ENCODE results near the gene SLIT1.

DNA sequence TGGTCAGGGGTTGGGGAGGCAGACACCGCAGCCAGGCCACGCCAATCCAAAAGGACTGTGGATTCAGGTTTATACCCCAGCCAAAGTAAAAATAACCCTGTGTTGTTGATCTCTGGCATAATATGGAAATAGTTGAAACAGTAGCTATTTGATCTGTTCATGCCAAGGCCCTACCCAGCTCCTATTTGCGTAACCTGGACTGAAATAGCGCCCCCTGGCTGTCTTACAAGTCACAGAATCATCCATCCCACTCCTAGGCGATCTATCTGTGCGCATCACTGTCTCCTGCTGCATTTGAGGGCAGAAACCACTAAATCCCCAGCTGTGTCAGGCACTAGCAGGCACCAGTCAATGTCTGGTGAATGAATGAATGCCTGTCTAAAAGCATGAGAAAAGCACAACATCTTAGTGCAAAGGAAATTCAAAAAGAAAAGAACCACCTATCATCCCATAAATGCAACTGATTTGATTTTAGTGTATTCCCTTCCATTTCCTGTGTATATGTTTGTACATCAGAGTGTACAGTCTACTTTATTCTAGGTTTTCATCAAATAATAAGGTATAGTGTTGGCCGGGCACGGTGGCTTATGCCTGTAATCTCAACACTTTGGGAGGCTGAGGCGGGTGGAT, 160.0 kb downstream of the SLIT1 start:
- TF ChIP-seq BHLHE40 (IDR thresholded peaks at IDR 0.05; ENCODE audit: borderline replicate concordance) (no peak), SUZ12 (IDR thresholded peaks at IDR 0.05) (no peak), FOXK2 (IDR thresholded peaks at IDR 0.05) (no peak)
